Sigmoid colon (tissue), 7 donors: ENCODE results near the gene RASIP1. TPM values are rescaled to one million over a fixed set of nuclear protein-coding genes. Genes with fewer than 3 reads are reported as not detected.
"Not testable (repeated sequence)": the region's sequence is repeated elsewhere in the genome, so short reads cannot be mapped to it uniquely, and the experiment has no call there.

Experiments
- DNase-seq: peaks from one replicate; pipeline ENCODE4 v3.0.0-alpha.2; 2019
- H3K27ac ChIP-seq, 4 donors: fragments of 200-600 bp; sonication (generic); one replicate each; pipeline ENCODE4 v1.5.1; 2016 to 2019; ENCODE audit warnings: mild to moderate bottlenecking in 1 of 4
- H3K27me3 ChIP-seq, 3 donors: fragments of 200-600 bp; sonication (generic); one replicate each; pipeline ENCODE4 v1.5.1; 2019; ENCODE audit warnings: mild to moderate bottlenecking in 1 of 3
- H3K36me3 ChIP-seq, 4 donors: fragments of 200-600 bp; sonication (generic); one replicate each; pipeline ENCODE4 v1.5.1; 2016 to 2019
- H3K4me1 ChIP-seq, 4 donors: fragments of 200-600 bp; sonication (generic); one replicate each; pipeline ENCODE4 v1.5.1; 2017 to 2019
- H3K4me3 ChIP-seq, 4 donors: fragments of 200-600 bp; sonication (generic); one replicate each; pipeline ENCODE4 v1.5.1; 2017 to 2019; ENCODE audit warnings: mild to moderate bottlenecking in 2 of 4, moderate library complexity in 1 of 4
- H3K9me3 ChIP-seq, 4 donors: fragments of 200-600 bp in 3 of 4; sonication (generic) in 3 of 4; one replicate each; pipeline versions ENCODE4 v1.5.1 to v1.6.1; 2013 to 2019
- EP300 ChIP-seq, 4 donors: sonication (generic); formaldehyde crosslinking; IDR thresholded peaks; one replicate each; pipeline ENCODE4 v1.6.1; 2017; ENCODE audit warnings: antibody characterized with exemption in 4 of 4
- POLR2A ChIP-seq, 2 donors: fragments of 450-650 bp; IDR thresholded peaks; one replicate each; pipeline ENCODE4 v1.6.1; 2016; ENCODE audit warnings: antibody characterized with exemption in 2 of 2, mild to moderate bottlenecking in 2 of 2, moderate library complexity in 2 of 2
- POLR2AphosphoS5 ChIP-seq, 4 donors: sonication (generic); formaldehyde crosslinking; IDR thresholded peaks; one replicate each; pipeline ENCODE4 v1.6.1; 2017; ENCODE audit warnings: antibody characterized with exemption in 4 of 4
- WGBS, 2 donors: extraction: QIAGEN DNeasy Blood & Tissue Kit; methylation state at CpG; one replicate each; pipeline ENCODE4 v1.1.7; 2013; 5-methylcytosine and 5-hydroxymethylcytosine counted together
- intact Hi-C: fragments of 100-400 bp; cut with DNase I; formaldehyde crosslinking; loops from one replicate; pipeline ENCODE4 v1.15.1; 2023
- polyA plus RNA-seq, 3 donors: library from polyadenylated mRNA; stranded (reverse); fragments of 200-250 nt; gene quantifications; one replicate each; pipeline ENCODE4 v1.2.3, GENCODE V29; 2013
- total RNA-seq, 4 donors: library from RNA; depleted of rRNA; stranded (reverse); fragments of >200 nt; gene quantifications; one replicate each; pipeline ENCODE4 v1.1.0, GENCODE V29; 2016
- TF ChIP-seq, protein P1 (sequence below), 4 experiments: fragments of 450-650 bp in 3 of 4; fragments of 200-600 bp in 1 of 4; IDR thresholded peaks; one replicate each; pipeline ENCODE4 v1.5.1; 2016 to 2019; ENCODE audit warnings: antibody characterized with exemption in 4 of 4, mild to moderate bottlenecking in 3 of 4, moderate library complexity in 2 of 4
- donor health status: healthy with polysubstance abuse.
- donor health status: Bipolar disorder and iron deficiency.
- donor health status: healthy.

RASIP1 gene, protein sequence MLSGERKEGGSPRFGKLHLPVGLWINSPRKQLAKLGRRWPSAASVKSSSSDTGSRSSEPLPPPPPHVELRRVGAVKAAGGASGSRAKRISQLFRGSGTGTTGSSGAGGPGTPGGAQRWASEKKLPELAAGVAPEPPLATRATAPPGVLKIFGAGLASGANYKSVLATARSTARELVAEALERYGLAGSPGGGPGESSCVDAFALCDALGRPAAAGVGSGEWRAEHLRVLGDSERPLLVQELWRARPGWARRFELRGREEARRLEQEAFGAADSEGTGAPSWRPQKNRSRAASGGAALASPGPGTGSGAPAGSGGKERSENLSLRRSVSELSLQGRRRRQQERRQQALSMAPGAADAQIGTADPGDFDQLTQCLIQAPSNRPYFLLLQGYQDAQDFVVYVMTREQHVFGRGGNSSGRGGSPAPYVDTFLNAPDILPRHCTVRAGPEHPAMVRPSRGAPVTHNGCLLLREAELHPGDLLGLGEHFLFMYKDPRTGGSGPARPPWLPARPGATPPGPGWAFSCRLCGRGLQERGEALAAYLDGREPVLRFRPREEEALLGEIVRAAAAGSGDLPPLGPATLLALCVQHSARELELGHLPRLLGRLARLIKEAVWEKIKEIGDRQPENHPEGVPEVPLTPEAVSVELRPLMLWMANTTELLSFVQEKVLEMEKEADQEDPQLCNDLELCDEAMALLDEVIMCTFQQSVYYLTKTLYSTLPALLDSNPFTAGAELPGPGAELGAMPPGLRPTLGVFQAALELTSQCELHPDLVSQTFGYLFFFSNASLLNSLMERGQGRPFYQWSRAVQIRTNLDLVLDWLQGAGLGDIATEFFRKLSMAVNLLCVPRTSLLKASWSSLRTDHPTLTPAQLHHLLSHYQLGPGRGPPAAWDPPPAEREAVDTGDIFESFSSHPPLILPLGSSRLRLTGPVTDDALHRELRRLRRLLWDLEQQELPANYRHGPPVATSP
- total RNA-seq = 10 to 100 TPM in 2 of 4 donors, 1 to 10 TPM in 2; 4.9 to 11.4 (median 10.5) TPM
- 1 to 10 TPM in 2 of 3 donors, under 1 TPM in 1; 0.69 to 6.0 (median 5.0) TPM for polyA plus RNA-seq

DNA sequence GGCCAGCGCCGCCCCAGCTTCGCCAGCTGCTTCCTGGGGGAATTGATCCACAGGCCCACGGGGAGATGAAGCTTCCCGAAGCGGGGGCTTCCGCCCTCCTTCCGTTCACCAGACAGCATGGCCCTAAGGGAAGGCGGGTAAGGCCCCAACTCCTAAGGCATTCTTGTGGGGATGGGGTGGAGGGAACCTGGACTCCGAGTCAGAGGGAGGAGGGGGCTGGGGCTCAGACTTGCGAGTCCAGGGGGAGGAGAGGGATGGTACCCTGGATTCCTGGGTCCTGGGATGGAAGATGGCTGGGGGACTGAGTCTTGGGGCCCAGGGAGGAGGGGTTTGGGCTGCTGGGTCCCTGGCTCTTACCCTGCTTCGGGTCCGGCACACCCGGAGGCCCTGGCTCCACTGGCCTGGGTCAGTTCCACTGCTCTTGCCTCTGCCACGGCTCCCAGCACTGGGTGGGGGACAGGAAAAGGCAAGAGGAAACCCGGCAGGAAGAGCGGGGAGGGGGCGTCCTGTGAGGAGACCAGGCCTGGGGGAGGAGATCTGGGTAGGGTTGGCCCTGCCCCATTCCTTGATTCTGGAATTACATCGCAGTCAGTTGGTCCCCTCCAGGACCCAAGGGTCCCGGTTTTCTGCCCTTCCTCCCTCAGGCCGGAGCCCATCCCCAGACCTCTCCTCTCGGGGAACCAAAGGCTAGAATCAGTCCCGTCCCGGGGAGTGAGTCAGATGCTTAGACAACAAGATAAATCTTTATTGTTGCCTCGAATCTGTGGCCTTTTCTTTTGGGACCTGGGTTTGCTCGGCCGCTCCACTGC, at the start of gene RASIP1:
TSS of gene RASIP1 (minus strand) at position 447 of the 809 bp plus-strand sequence. CDS start at position 119, 328 bp downstream.
- Histone ChIP-seq H3K4me1 (peaks cover 0 to 15% (median 8%) of the 10 kb centered on the region in 4 donors), H3K36me3 (no peaks in the 10 kb centered on the region), H3K9me3 (no peaks in the 10 kb centered on the region), H3K27me3 (peaks cover 0 to 13% (median under 1%) of the 10 kb centered on the region in 3 donors), H3K27ac (peak within 1 kb of the TSS; percentile 44 to 77 (median 55)), H3K4me3 (peak within 1 kb of the TSS; percentile 33 to 63 (median 48))
- TF ChIP-seq, protein P1, sequence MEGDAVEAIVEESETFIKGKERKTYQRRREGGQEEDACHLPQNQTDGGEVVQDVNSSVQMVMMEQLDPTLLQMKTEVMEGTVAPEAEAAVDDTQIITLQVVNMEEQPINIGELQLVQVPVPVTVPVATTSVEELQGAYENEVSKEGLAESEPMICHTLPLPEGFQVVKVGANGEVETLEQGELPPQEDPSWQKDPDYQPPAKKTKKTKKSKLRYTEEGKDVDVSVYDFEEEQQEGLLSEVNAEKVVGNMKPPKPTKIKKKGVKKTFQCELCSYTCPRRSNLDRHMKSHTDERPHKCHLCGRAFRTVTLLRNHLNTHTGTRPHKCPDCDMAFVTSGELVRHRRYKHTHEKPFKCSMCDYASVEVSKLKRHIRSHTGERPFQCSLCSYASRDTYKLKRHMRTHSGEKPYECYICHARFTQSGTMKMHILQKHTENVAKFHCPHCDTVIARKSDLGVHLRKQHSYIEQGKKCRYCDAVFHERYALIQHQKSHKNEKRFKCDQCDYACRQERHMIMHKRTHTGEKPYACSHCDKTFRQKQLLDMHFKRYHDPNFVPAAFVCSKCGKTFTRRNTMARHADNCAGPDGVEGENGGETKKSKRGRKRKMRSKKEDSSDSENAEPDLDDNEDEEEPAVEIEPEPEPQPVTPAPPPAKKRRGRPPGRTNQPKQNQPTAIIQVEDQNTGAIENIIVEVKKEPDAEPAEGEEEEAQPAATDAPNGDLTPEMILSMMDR (IDR thresholded peaks at IDR 0.05) = no peak
- TF ChIP-seq POLR2AphosphoS5 (IDR thresholded peaks at IDR 0.05) (peak; percentile 28 to 62 (median 38)), EP300 (IDR thresholded peaks at IDR 0.05) (no peak), POLR2A (IDR thresholded peaks at IDR 0.05) (no peak)
- no peak for DNase-seq
- intact Hi-C loops = no loop called here
- WGBS, 2 donors = 49 to 53% methylated on average over 27 of the region's 27 CpGs

DNA sequence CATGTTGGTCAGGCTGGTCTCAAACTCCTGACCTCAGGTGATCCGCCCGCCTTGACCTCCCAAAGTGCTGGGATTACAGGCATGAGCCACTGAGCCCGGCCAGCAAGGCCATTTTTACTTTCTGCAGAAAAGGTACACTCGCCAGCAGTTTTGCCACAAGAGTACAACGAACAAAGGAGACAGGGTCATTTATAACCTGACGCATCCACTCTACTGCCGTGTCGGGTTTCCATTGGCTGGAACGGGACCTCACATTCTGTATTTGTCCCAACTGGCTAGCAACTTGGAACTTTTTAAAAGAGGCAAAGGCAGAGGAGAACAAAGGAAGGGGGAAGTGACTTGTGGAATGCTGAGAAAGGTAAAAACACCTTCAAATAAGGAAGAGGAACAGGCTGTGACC, 46.9 kb upstream of the RASIP1 start:
- H3K36me3 ChIP-seq, H3K27me3 ChIP-seq, H3K4me3 ChIP-seq, DNase-seq, intact Hi-C loops, H3K4me1 ChIP-seq, H3K9me3 ChIP-seq, H3K27ac ChIP-seq: not testable (repeated sequence)
- WGBS, 2 donors = 73 to 90% methylated on average over 9 of the region's 9 CpGs

DNA sequence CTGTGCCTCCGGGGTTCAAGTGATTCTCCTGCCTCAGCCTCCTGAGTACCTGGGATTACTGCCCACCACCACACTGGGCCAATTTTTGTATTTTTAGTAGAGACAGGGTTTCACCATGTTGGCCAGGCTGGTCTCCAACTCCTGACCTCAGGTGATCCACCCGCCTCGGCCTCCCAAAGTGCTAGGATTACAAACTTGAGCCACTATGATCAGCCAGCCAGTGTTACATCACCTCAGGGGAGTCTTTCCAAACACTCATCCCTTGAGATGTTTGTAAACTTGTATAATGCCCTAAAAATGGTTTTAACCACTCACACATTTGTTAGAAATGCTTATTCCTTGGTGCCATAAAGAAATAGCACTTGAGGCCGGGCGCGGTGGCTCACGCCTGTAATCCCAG, 46.0 kb upstream of the RASIP1 start:
- 75 to 93% methylated on average over 7 of the region's 7 CpGs for WGBS, 2 donors
- intact Hi-C loops, H3K4me3 ChIP-seq, H3K9me3 ChIP-seq, H3K27ac ChIP-seq, H3K36me3 ChIP-seq, H3K27me3 ChIP-seq, H3K4me1 ChIP-seq, DNase-seq: not testable (repeated sequence)

DNA sequence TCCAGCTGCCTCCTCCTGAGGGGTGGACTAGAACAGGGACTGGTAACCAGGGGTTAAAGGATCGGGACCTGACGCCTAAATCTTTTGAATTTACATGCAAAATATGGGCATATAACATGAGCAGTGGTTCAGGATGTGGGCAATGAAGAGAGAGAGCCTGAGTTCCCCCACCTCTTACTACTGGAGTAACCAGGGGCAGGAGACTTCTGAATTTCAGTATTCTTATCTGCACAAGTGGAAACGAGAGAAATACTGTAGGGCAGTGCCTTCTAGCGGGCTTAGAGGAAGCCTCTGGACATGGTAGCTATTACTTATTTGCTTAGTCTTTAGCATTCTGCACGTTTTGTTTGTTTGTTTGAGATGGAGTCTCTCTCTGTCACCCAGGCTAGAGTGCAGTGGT, 44.1 kb upstream of the RASIP1 start:
- Histone ChIP-seq H3K4me1 (peaks cover 0 to 14% (median 6%) of the 10 kb centered on the region in 4 donors), H3K36me3 (no peaks in the 10 kb centered on the region), H3K27me3 (no peaks in the 10 kb centered on the region), H3K4me3 (no peak overlapping the region), H3K27ac (no peak overlapping the region), H3K9me3 (no peaks in the 10 kb centered on the region)
- 25 to 65% methylated on average over 5 of the region's 5 CpGs for WGBS, 2 donors
- intact Hi-C loops = no loop called here
- TF ChIP-seq POLR2A (IDR thresholded peaks at IDR 0.05) (no peak), POLR2AphosphoS5 (IDR thresholded peaks at IDR 0.05) (no peak), EP300 (IDR thresholded peaks at IDR 0.05) (no peak)
- TF ChIP-seq, protein P1 (IDR thresholded peaks at IDR 0.05) = no peak
- no peak for DNase-seq

DNA sequence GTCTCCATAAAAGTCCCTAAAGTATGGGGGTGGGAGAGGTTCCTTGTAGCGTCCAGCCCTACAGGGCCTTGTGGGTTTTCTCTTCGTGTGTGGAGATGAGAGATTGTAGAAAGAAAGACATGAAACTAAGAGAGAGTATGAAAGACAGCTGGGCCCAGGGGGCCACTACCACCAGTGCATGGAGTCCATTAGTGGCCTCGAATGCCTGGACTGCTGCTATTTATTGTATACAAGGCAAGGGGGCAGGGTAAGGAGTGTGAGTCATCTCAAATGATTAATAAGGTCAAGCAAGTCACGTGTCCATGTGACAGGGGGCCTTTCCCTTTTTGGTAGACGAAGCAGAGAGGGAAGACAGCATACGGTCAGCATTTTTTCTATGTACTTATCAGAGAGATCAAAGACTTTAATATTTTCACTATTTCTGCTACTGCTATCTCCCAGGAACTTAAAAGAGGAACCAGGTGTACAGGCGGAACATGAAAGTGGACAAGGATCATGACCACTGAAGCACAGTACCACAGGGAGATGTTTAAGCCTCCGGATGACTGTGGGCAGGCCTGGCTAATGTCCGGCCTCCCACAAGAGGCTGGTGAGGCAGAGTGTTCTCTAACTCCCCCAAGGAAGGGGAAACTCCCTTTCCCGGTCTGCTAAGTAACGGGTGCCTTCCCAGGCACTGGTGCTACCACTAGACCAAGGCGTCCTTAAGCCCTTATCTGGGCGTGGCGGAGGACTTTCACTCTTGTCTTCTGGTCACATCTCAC, 40.4 kb upstream of the RASIP1 start:
- DNase-seq = no peak
- Histone ChIP-seq H3K9me3 (no peaks in the 10 kb centered on the region), H3K4me1 (peaks cover 0 to 14% (median 6%) of the 10 kb centered on the region in 4 donors), H3K36me3 (no peaks in the 10 kb centered on the region), H3K4me3 (no peak overlapping the region), H3K27me3 (no peaks in the 10 kb centered on the region), H3K27ac (peak overlapping the region; percentile 40 to 55 (median 46))
- intact Hi-C loops = no loop called here
- no peak for TF ChIP-seq EP300 (IDR thresholded peaks at IDR 0.05)
- TF ChIP-seq POLR2AphosphoS5 (IDR thresholded peaks at IDR 0.05) = peak in 1 of 4 donors; percentile 11
- TF ChIP-seq, protein P1 (IDR thresholded peaks at IDR 0.05) = no peak
- WGBS, 2 donors = 30 to 62% methylated on average over 14 of the region's 14 CpGs
